Vagina (tissue), 2 donors: ENCODE measurements around the gene SLC13A3. TPM values are rescaled to one million over a fixed set of nuclear protein-coding genes. Genes with fewer than 3 reads are reported as not detected.

Experiments
- DNase-seq, 2 donors: peaks; one replicate each; pipeline ENCODE4 v3.0.0-alpha.2; 2017; ENCODE audit errors: extremely low spot score in 2 of 2
- H3K27ac ChIP-seq: fragments of 200-600 bp; sonication (generic); one replicate; pipeline ENCODE4 v1.5.1; 2019
- H3K27me3 ChIP-seq: fragments of 200-600 bp; sonication (generic); one replicate; pipeline ENCODE4 v1.5.1; 2019
- H3K36me3 ChIP-seq, 2 donors: fragments of 200-600 bp; sonication (generic); one replicate each; pipeline ENCODE4 v1.5.1; 2017 to 2019
- H3K4me1 ChIP-seq: fragments of 200-600 bp; sonication (generic); one replicate; pipeline ENCODE4 v1.5.1; 2019
- H3K4me3 ChIP-seq, 2 donors: fragments of 200-600 bp; sonication (generic); 1 replicate in 1 of 2; 2 replicates in 1 of 2; pipeline ENCODE4 v1.5.1; 2016 to 2019
- H3K9me3 ChIP-seq: fragments of 200-600 bp; sonication (generic); one replicate; pipeline ENCODE4 v1.5.1; 2019
- CTCF ChIP-seq, 3 experiments: fragments of 450-650 bp in 2 of 3; fragments of 200-600 bp in 1 of 3; sonication (generic) in 1 of 3; IDR thresholded peaks; one replicate each; pipeline ENCODE4 v1.5.1; 2017 to 2019; ENCODE audit warnings: antibody characterized with exemption in 3 of 3, mild to moderate bottlenecking in 2 of 3, moderate library complexity in 2 of 3
- POLR2A ChIP-seq, 2 donors: fragments of 450-650 bp; IDR thresholded peaks; one replicate each; pipeline ENCODE4 v1.6.1; 2017; ENCODE audit warnings: antibody characterized with exemption in 2 of 2, mild to moderate bottlenecking in 2 of 2, moderate library complexity in 2 of 2
- POLR2AphosphoS5 ChIP-seq, 2 donors: sonication (generic); formaldehyde crosslinking; IDR thresholded peaks; one replicate each; pipeline ENCODE4 v1.9.0; 2017; ENCODE audit warnings: antibody characterized with exemption in 2 of 2, mild to moderate bottlenecking in 2 of 2, low read depth in 1 of 2; ENCODE audit not compliant: insufficient read depth in 1 of 2
- intact Hi-C: fragments of 100-400 bp; cut with DNase I; formaldehyde crosslinking; loops from one replicate; pipeline ENCODE4 v1.15.1; 2023
- total RNA-seq: library from RNA; depleted of rRNA; stranded (reverse); fragments of >200 nt; gene quantifications from one replicate; pipeline ENCODE4 v1.2.3, GENCODE V29; 2016

Gene SLC13A3
- total RNA-seq, 1 donor from 2014 or later, result 1.2 TPM

GRCh38 chr20:46683939-46684750 lies 32.9 kb upstream of the SLC13A3 start:
- intact Hi-C loops, result loop anchor here (10.0 kb wide), 1 partner anchor 119 kb away; no protein-coding TSS in a partner anchor

GRCh38 chr20:46683668-46683938 lies 32.3 kb upstream of the SLC13A3 start:
- peaks cover 0 to 12% of the 10 kb centered on the region in 2 donors for H3K36me3 ChIP-seq
- intact Hi-C loops, result loop anchor here (10.0 kb wide), 1 partner anchor 119 kb away; no protein-coding TSS in a partner anchor
- TF ChIP-seq POLR2AphosphoS5 (IDR thresholded peaks at IDR 0.05; ENCODE audit: insufficient read depth in 1 of 2, low read depth in 1 of 2), result no peak
- no peaks in the 10 kb centered on the region for H3K9me3 ChIP-seq
- H3K27me3 ChIP-seq, result no peaks in the 10 kb centered on the region
- no peak for DNase-seq
- peak overlapping the region; percentile 7 to 24 for H3K4me3 ChIP-seq
- peak overlapping the region; percentile 75 for H3K27ac ChIP-seq
- peaks cover 68% of the 10 kb centered on the region for H3K4me1 ChIP-seq

More at GRCh38 chr20:46683939-46684750, 32.9 kb upstream of the SLC13A3 start:
- Histone ChIP-seq H3K27me3 (no peaks in the 10 kb centered on the region), H3K27ac (peak overlapping the region; percentile 75), H3K4me3 (peak overlapping the region; percentile 7 to 24), H3K36me3 (peaks cover 0 to 12% of the 10 kb centered on the region in 2 donors), H3K9me3 (no peaks in the 10 kb centered on the region), H3K4me1 (peaks cover 68% of the 10 kb centered on the region)
- TF ChIP-seq POLR2AphosphoS5 (IDR thresholded peaks at IDR 0.05; ENCODE audit: insufficient read depth in 1 of 2, low read depth in 1 of 2) (peak in 1 of 2 donors; percentile 59), POLR2A (IDR thresholded peaks at IDR 0.05) (no peak)
- no peak for DNase-seq

- Histone ChIP-seq H3K27me3 (no peaks in the 10 kb centered on the region), H3K36me3 (peaks cover 0 to 12% of the 10 kb centered on the region in 2 donors), H3K9me3 (no peaks in the 10 kb centered on the region), H3K4me1 (peaks cover 64% of the 10 kb centered on the region), H3K4me3 (peak overlapping the region; percentile 7 to 24), H3K27ac (peak overlapping the region; percentile 75)
- TF ChIP-seq CTCF (IDR thresholded peaks at IDR 0.05) (no peak), POLR2AphosphoS5 (IDR thresholded peaks at IDR 0.05; ENCODE audit: insufficient read depth in 1 of 2, low read depth in 1 of 2) (no peak), POLR2A (IDR thresholded peaks at IDR 0.05) (no peak)
- no peak for DNase-seq
- intact Hi-C loops, result loop anchor here (10.0 kb wide), 1 partner anchor 118 kb away; no protein-coding TSS in a partner anchor
Measured at GRCh38 chr20:46683011-46683667, 31.9 kb upstream of the SLC13A3 start.

GRCh38 chr20:46682063-46682821 lies 31.0 kb upstream of the SLC13A3 start:
- H3K4me1 ChIP-seq, result peaks cover 55% of the 10 kb centered on the region
- no peaks in the 10 kb centered on the region for H3K9me3 ChIP-seq
- H3K27me3 ChIP-seq, result no peaks in the 10 kb centered on the region
- H3K27ac ChIP-seq, result no peak overlapping the region
- TF ChIP-seq POLR2AphosphoS5 (IDR thresholded peaks at IDR 0.05; ENCODE audit: insufficient read depth in 1 of 2, low read depth in 1 of 2) (no peak), CTCF (IDR thresholded peaks at IDR 0.05) (no peak), POLR2A (IDR thresholded peaks at IDR 0.05) (no peak)
- DNase-seq, result no peak
- intact Hi-C loops, result loop anchor here (10.0 kb wide), 1 partner anchor 117 kb away; no protein-coding TSS in a partner anchor
- H3K4me3 ChIP-seq, result no peak overlapping the region
- H3K36me3 ChIP-seq, result peaks cover 0 to 12% of the 10 kb centered on the region in 2 donors

GRCh38 chr20:46681032-46681854 lies 30.0 kb upstream of the SLC13A3 start:
- Histone ChIP-seq H3K4me1 (peaks cover 45% of the 10 kb centered on the region), H3K27me3 (no peaks in the 10 kb centered on the region), H3K4me3 (no peak overlapping the region), H3K27ac (no peak overlapping the region), H3K9me3 (no peaks in the 10 kb centered on the region), H3K36me3 (peaks cover 0 to 6% of the 10 kb centered on the region in 2 donors)
- peak in 1 of 2 donors; percentile 75 for DNase-seq
- no peak for TF ChIP-seq POLR2A (IDR thresholded peaks at IDR 0.05)
- peak in 2 of 3 experiments; percentile 50 to 68 for TF ChIP-seq CTCF (IDR thresholded peaks at IDR 0.05)
- TF ChIP-seq POLR2AphosphoS5 (IDR thresholded peaks at IDR 0.05; ENCODE audit: insufficient read depth in 1 of 2, low read depth in 1 of 2), result no peak
- intact Hi-C loops, result loop anchor here (10.0 kb wide), 1 partner anchor 116 kb away; no protein-coding TSS in a partner anchor
